ENCODE measurements around the gene THSD7A.

The THSD7A gene

DNA sequence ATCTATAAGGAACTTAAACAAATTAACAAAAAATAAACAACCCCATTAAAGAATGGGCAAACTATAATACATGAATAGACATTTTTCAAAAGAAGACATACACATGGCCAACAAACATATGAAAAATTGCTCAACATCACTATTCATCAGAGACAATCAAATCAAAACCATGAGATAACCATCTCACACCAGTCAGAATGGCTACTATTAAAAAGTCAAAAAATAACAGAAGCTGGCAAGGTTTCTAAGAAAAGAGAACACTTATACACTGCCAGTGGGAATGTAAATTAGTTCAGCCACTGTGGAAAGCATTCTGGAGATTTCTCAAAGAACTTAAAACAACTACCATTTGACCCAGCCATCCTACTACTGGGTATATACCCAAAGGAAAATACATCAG lies 280.5 kb downstream of the THSD7A start:
- TF ChIP-seq, protein P1, sequence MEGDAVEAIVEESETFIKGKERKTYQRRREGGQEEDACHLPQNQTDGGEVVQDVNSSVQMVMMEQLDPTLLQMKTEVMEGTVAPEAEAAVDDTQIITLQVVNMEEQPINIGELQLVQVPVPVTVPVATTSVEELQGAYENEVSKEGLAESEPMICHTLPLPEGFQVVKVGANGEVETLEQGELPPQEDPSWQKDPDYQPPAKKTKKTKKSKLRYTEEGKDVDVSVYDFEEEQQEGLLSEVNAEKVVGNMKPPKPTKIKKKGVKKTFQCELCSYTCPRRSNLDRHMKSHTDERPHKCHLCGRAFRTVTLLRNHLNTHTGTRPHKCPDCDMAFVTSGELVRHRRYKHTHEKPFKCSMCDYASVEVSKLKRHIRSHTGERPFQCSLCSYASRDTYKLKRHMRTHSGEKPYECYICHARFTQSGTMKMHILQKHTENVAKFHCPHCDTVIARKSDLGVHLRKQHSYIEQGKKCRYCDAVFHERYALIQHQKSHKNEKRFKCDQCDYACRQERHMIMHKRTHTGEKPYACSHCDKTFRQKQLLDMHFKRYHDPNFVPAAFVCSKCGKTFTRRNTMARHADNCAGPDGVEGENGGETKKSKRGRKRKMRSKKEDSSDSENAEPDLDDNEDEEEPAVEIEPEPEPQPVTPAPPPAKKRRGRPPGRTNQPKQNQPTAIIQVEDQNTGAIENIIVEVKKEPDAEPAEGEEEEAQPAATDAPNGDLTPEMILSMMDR (IDR thresholded peaks at IDR 0.05) = no peak
- no peaks in the 10 kb centered on the region for H3K4me1 ChIP-seq (ENCODE audit: control insufficient read depth in 1 of 2, insufficient read depth in 1 of 2, low read depth in 1 of 2, low read length in 1 of 2)
- no peaks in the 10 kb centered on the region for H3K36me3 ChIP-seq
- no peaks in the 10 kb centered on the region for H3K9me3 ChIP-seq
- no peak overlapping the region for H3K27ac ChIP-seq
- H3K4me3 ChIP-seq (ENCODE audit: low read depth in 1 of 2, low read length in 1 of 2) = no peak overlapping the region
- H3K27me3 ChIP-seq = no peaks in the 10 kb centered on the region

- no peaks in the 10 kb centered on the region for H3K27me3 ChIP-seq
- H3K9me3 ChIP-seq = no peaks in the 10 kb centered on the region
- no peaks in the 10 kb centered on the region for H3K4me1 ChIP-seq (ENCODE audit: control insufficient read depth in 1 of 2, insufficient read depth in 1 of 2, low read depth in 1 of 2, low read length in 1 of 2)
- no peak overlapping the region for H3K27ac ChIP-seq
- H3K4me3 ChIP-seq (ENCODE audit: low read depth in 1 of 2, low read length in 1 of 2) = no peak overlapping the region
- H3K36me3 ChIP-seq = no peaks in the 10 kb centered on the region
- TF ChIP-seq, protein P1 (IDR thresholded peaks at IDR 0.05) = no peak
Observed at GRCh38 chr7:11548532-11548931, 283.5 kb downstream of the THSD7A start.

DNA sequence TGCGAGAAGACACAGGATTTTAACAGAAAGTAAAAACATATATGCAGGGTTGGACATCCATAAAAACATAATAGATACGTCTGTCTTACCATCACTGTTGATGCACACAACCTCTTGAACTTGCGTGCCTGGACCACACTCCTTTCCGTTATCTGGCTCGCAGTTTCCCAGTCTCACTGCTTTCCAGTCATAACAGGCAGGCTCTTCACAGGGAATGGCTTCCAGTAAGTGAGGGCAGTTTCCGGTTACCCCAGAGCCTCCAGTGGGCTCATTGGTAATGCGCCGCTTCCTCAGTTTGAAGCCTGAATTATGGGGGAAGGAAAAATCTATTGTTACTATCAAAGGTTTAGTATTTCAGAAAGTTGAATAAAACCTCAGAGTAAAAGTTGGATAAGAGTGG lies 290.7 kb downstream of the THSD7A start:
- H3K27ac ChIP-seq = no peak overlapping the region
- H3K4me1 ChIP-seq (ENCODE audit: control insufficient read depth in 1 of 2, insufficient read depth in 1 of 2, low read depth in 1 of 2, low read length in 1 of 2) = no peaks in the 10 kb centered on the region
- H3K27me3 ChIP-seq = no peaks in the 10 kb centered on the region
- no peak overlapping the region for H3K4me3 ChIP-seq (ENCODE audit: low read depth in 1 of 2, low read length in 1 of 2)
- TF ChIP-seq, protein P1 (IDR thresholded peaks at IDR 0.05) = no peak
- H3K36me3 ChIP-seq = no peaks in the 10 kb centered on the region
- H3K9me3 ChIP-seq = no peaks in the 10 kb centered on the region

DNA sequence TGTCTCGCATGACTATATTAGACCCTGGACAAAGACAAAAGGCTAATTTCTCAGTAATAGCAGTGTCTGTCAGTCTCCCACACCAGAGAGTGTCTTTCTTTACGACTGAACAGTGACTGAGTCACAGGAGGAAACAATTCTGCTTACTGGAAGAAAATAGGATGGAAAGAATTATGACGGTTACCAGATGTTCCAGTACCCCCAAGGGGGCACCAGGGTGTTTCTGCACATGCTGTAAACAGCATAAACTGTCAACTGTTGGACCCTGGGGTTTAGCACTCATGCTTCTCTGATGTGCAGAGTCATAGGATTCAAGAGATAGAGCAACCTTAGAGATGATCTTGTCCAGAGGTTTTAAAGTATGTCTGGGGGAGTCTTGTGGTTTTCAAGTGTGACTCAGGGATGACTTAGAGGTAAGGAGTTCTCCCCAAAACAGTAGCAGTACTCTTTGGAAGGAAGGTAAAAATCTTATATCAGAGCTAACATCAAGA lies 291.7 kb downstream of the THSD7A start:
- no peak overlapping the region for H3K4me3 ChIP-seq (ENCODE audit: low read depth in 1 of 2, low read length in 1 of 2)
- no peak overlapping the region for H3K27ac ChIP-seq

DNA sequence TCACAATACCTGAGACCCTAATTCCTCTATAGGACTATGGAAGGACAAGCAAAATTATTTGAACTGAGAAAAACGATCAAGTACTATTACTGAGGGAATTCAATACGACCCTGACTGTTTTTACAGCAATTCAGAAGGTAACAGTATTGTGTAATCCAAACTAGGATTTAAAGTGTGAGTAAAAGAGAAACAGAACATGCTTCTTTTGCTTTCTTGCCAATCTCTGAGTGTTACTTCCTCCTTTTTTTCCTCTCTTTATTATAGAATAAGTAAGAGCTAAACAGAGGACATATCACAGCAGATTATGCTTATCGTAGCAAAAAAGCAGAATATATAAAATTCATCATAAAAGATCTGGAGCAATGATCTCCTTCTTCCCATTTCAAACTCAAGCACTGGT lies 292.1 kb downstream of the THSD7A start:
- H3K27me3 ChIP-seq = no peaks in the 10 kb centered on the region

More for the DNA sequence above, 291.7 kb downstream of the THSD7A start:
- H3K27me3 ChIP-seq = no peaks in the 10 kb centered on the region
- H3K9me3 ChIP-seq = no peaks in the 10 kb centered on the region
- no peaks in the 10 kb centered on the region for H3K36me3 ChIP-seq
- no peaks in the 10 kb centered on the region for H3K4me1 ChIP-seq (ENCODE audit: control insufficient read depth in 1 of 2, insufficient read depth in 1 of 2, low read depth in 1 of 2, low read length in 1 of 2)
- TF ChIP-seq, protein P1 (IDR thresholded peaks at IDR 0.05) = no peak

More for the DNA sequence above, 292.1 kb downstream of the THSD7A start:
- Histone ChIP-seq H3K4me3 (ENCODE audit: low read depth in 1 of 2, low read length in 1 of 2) (no peak overlapping the region), H3K36me3 (no peaks in the 10 kb centered on the region), H3K4me1 (ENCODE audit: control insufficient read depth in 1 of 2, insufficient read depth in 1 of 2, low read depth in 1 of 2, low read length in 1 of 2) (no peaks in the 10 kb centered on the region), H3K9me3 (no peaks in the 10 kb centered on the region), H3K27ac (no peak overlapping the region)
- TF ChIP-seq, protein P1 (IDR thresholded peaks at IDR 0.05) = no peak

All from neutrophil (primary cell).